GM19395 (cell line): ENCODE data around the gene RBMS3.
A peak's percentile ranks its signal among the peaks of the same experiment; 100 is the strongest.

Experiments
- ATAC-seq: cut with Tn5 transposase; IDR thresholded peaks from one replicate; pipeline ENCODE4 v1.9.1; 2021; ENCODE audit warnings: mild to moderate bottlenecking, moderate library complexity; ENCODE audit not compliant: unreplicated experiment

RBMS3 gene

DNA sequence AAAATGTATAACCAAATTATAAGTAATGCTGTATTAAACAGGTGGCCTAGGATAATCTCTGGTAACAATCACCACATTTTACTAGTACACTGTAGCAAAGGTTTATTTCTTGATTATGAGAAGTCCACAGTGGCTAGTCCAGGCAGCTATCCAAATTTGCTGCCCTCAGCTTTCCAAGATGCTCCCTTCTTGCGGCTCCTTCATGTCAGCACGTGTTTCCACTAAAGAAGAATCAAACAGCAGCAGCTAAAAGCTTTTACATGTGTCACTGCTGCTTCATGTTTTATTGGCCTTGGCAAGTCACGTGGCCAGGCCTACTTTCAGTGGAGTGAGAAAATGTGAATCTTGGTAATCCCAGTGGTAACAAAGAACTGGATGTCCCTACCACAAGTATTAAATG is 5.6 kb upstream of the RBMS3 start:
- ATAC-seq = no peak

DNA sequence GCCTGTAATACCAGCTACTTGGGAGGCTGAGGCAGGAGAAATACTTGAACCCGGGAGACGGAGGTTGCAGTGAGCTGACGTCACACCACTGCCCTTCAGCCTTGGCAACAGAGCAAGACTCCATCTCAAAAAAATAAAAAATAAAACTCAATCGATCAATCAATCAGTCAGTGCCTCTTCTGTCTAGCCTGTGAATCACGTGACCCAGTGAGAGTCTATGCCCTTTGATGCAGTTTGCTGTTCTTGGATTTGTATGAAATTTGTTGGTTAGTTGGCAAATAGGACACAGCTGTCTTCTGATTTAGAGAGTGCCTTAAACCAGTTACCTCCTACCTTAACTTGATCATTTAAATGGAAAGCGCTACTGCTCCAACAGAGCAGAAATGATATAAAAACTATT is 3.6 kb upstream of the RBMS3 start:
- no peak for ATAC-seq

DNA sequence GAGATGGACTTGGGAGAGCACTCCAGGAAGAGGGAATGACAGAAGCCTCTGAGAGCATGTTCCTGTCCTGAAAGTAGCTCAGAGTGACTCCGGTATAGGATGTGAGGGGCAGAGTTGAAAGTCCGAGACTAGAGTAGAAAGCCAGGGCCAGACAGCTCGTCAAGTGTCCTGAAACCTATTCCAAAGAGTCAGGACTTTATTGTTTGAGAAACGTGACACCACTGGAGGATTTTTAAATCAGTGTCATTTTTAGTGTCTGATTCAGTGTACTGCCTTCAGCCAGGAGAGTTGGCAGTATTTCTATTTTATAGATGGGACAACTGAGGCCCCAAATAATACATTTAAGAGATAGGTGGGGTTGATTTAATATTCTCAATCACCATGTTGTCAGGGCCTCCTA is 1.6 kb upstream of the RBMS3 start:
- no peak for ATAC-seq

DNA sequence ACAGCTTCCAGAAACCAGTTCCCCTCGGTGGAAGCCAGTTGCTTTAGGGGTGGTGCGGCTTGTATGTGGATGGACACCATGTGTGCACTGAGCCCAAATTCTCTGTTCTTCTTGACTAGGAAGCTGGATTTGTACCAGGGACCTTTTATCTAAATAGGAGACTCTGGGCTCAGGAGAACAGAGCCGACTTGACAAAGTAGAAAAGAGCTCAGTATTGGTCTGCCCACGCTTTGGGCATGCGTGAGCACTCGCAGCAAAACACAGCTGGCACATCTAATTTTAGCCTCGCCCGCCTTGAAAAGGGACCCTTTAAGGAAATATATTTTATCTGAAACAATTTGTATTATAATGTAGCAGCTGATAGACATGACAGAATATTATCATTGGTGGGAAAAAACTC is 1.1 kb upstream of the RBMS3 start:
- ATAC-seq = no peak

DNA sequence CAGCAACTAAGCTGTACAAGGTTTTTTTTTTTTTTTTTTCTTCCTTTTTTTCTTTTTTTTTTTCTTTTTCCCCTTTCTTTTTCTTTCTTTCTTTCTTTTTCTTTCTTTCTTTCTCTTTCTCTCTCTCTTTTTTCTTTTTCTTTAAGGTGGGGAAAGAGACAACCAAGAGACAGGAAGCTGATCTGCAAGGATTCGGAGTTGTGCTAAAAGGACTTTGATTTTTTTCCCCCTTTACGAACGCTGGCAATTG is 148 bp downstream of the RBMS3 start:
- ATAC-seq = no peak

DNA sequence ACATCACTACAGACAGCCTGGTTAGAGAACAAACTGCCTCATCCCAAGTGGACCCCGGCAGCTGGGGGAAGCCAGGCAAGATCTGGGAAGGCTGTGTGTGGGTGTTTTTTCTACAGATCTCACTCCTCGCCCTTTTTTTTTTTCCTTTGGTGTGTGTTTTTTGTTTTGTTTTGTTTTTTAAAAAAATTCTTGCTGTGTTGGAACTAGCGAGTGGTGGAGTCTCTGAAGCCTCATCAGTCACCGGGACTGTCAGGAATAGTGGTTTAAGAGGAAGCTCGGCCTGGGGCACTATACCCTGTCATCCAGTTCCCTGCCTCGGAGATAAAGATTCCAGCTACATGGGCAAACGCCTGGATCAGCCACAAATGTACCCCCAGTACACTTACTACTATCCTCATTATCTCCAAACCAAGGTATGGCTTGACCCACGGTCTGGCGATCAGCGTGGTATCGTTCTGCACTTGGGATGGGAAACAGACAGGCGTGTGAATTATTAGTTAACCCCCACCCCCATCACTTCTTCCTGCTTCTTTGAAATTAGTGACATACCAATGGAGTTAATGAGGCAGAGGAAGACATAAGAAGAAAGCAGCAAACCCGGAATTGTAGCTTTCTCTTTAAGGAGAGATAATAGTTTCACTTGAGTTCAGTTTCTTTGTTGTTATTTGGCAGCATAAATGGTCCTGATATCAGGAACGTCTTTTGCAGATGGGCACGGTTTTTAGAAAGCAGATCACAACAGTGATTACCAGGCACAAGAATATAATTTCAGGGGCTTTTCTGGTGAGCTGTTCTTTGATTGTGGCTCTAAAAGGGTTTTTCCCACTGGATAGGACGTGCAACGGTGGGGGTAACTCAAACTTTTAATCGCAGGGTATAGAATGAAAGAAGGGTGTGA is 722 bp downstream of the RBMS3 start:
- ATAC-seq = peak; percentile 45

DNA sequence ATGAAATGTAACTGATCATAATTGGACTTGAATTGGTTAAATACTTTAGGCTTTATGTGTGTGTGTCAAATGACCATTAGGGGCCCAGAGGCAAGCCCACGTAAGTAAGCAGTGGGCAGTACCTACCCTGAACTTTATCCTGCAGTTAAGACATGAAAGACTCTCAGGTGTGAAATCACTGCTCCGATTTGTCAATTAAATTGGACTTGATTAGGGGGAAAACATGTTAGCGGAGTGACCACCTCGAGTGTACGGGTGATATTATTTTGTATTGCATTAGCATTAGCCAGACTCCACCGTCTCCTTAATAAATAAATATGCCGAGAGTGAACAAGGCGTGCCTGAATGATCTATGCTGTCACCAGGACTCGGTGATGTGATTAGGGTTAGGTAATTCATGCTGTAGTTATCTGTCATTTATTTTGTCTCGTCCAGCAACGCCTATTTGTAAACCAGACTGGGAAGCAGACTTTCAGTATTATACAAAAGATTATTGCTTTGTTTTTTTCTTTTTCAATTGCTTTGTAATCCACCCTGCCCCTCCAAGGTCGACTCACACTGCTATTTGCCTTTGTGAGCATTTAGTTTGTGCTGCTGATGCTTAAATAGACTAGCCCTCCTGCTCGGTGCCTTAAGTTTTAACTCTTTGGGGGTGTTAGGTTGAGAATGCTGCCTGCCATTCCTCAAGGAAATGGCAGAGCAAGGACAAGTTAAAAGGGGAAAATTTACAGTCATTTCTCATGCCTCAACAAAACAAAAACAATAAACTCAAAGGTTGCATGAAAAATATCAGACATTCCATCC is 1.8 kb downstream of the RBMS3 start:
- ATAC-seq = no peak

DNA sequence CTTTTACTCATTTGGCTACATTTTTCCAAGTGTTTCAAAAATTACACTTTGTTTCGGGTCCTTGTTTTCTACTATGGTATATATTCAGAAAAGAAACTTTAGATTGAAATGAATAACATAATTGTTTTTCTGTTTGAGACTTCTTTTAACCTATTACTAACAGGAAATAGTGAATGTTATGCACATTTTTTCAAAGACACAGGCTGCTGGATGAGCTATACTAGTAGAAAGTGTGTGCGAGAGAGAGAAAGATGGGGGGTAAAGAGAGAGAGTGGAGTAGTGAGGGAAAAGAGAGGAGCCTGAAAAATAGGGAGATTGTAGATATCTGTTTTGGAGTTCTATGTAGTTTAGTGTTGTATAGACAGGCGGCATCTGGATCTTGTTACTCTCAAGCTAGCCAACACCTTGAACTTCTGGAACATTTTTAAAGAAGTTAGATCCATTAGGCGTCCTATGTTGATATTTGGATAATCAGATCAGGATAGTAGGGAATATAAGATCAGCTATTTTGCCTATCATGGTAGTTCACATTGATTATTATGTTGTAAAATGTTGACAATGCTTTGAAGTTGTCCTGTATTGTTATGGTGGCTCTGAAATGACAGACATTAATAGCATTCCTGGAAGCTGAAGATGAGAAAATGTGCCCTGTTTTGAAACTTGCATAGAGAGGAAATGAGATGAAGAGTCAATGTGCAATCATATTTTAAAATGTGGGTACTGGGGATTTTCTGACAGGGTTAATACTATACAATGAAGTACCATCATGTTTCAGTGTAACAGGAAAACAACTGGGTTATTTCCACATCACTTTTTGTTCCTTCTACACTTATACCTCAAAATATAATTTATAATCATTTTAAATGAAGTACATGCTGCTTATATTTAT is 2.6 kb downstream of the RBMS3 start:
- ATAC-seq = no peak

DNA sequence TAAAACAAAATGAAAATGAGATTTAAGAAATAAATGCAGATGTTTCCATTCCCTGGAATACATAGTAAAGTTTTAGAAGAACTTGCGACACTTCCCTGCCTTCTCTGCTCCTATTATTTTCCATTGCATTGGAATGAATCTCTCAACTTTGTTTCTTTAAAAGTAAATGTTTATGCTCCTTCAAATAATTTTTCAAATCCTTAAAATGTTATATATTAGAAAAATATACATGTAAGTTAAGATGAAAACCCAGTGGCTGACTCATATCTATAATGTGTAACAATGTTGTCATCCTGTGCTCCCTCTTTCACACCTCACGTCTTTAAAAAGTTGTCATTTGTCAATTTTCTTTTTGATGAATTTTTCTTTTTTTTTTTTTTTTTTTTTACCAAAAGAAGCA is 3.6 kb downstream of the RBMS3 start:
- no peak for ATAC-seq

DNA sequence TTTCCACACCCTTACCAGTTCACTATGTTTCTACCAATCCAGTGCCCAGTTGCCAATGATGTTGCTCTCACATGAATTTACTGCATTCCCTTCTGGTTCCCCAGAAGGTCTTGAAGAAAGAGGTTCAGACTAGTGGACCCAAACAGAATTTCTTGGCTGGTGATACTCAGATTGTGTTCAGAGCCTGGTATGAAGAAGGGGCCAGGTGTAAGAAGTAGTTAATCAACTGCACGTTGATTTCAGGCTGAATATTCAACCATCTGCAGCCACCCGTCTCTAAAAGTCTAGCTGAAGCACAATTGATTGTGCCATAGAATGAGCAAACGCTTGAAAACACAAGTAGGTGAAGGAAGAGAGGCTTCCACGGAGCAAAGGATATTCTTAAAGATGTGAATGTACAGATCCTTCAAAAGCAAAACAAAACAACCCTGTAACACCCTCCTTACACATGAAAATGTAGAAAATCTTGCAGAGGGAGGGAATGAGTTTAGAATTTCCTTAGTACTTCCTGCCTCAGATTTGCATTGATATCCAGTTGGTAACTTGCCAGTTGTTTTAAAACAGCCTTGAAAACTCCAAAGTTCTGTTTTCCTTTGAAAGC is 4.7 kb downstream of the RBMS3 start:
- no peak for ATAC-seq

DNA sequence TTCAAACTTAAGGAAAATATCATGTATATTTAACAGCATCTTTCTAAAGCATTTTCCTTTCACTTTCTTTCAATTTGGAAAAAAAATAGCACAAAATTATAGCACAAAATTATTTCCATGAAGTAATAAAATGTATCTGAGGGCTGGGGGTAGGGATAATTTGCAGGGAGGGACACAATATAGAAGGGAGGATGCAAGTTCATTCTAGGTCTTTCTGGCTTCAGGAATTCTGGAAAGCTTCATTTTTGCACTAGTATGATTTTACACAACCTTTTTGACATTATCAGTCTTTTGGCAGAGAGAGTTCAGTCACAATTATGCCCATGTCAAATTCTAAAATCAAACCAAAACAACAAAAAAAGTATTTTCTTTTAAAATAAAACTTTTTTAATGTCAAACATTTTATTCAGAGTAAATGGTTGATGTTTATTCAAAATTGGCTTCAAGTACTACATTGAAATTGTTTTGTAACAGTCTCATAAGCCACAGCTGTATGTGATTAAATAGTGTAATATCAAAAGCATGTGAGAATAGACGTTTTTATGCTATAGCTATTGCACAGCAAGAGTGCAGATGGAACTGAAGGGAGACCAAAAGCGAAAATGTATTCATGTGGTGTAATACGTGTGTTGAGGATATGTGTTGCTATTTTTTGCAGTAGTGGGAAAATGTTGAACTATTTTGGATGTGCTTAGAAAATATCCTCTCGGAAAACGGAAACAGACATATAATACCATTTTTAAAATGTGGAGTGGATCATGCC is 5.8 kb downstream of the RBMS3 start:
- no peak for ATAC-seq

DNA sequence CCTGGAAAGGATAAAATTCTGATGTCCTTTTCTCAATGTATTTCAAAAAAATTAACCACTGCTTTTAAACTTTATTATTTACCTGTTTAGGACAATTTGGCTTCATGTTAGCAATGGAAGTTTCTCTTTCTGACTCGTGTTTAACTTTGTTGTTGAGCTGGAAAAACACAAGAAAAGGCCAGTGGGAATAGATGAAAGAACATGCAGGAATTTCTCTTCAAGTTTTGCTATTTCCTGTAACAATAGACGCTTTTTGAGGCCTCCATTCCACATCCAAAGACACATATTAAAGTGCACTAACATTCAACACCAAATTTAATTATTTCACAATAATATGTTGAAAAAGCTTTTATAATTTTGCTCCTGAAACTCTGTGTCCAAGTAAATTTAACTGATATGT is 9.7 kb downstream of the RBMS3 start:
- no peak for ATAC-seq

DNA sequence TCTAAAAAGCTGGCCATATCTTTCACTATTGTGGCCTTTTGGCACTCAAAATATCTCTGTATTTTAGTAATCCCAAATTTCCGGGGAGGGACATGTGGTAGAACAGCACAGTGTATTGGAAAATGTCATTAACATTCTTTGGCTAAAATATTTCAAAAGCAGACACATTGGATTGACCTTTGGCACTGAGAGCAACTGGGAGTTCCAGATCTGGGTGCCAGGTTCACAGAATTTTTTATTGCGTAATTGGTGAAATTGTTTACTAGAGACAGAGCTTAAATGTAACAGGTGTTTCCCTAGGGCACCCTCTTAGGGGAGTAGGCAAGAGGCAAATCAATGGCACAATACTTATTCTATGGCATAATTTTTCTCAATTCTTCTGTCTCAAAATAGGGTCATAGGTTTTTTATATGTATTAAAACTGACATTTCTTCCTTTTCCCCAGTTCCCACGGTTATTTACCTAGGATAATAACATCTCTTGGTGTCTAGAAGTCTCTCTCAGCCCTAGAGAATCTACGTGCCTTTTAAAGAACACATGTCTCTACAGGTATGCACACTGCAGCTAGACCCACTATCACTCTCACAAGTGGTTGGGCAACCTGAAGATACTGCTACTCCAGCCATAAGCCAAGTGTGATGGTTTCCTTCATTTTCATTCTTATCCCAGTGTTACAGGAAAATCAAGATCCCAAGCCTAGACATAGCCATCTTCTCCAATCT is 10.6 kb downstream of the RBMS3 start:
- ATAC-seq = no peak

DNA sequence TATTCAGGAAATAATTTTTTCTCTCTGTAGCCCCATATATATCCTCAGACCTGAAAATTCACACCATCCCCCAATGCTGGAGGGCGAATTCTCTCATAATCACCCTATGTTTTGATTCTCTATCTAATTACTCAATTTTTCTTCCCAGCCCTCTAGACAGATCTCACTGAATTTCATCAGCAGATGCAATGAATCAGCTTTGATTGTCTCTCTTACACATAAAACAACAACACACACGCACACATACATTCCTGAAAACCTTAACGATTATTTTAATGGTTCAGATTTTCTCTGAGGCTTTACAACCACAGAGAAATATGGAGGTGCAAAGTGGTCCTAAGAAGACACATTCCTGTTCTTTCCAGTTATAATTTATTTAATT is 11.1 kb downstream of the RBMS3 start:
- no peak for ATAC-seq

DNA sequence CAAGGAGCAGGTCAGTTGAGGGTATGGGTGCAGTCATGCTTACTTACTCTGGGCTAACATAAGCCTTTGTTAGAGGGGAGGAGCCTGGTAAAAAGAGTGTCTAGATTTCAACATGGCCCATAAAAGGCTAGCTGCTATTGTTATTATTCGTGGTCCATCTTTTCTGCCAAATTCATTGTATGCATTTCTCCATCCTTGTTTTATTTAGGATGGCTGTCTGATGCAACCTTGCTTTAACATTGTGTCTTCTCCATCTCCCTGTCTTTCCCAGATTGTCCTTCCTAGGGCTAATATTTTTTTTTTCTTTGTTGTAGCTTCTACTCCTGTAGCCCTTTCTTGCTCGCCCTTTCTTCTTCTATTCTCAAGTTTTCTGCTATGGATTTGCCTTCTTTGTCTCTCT is 12.6 kb downstream of the RBMS3 start:
- ATAC-seq = no peak

DNA sequence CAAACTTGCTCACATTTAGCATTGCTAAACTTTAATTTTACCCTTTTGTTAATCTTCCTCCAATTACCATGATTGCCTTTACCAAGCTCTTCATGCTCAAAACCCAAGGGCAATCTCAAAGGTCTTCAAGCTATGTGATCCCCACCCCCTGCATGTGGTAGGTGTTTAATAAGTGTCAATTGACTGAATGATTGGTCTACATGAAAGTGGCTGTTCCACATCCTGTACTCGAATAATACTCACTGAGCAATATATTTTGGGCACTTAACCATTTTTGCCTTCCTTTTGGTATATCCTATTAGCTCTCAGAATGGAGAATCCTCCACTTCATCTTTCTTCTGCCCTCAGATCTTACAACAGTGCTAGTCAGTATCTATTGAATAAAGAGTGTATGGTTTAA is 17.1 kb downstream of the RBMS3 start:
- ATAC-seq = no peak

DNA sequence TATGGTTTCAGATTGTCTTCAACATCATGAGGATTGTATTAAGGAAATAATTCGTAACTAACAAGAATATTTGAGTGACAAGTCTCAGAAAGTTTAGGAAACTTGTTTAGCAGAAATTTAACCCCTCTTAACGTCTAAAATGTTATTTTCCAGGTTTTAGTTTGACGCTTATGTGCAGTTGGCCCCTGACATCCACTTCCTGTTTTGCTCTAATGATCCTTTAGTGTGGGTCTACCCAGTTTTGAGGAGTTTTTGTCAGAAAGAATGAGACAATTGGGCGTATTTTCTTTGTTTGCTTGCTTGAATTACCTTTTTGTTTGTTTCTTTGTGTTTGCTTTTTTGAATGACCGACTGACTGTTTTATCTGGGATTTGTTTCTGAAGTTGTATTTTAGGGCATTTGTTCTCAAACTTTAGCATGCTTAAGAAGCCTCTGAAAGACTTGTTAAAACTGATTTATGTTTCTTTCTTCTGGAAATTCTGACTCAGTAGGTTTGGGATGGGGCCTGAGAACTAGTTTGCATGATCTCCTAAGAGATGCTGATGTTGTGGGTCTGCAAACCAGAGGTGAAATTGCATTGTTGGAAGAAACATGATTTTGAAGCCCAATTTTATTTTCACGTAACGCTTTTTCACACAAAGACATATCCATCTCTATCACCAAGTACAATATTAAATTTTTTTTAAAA is 20.6 kb downstream of the RBMS3 start:
- no peak for ATAC-seq

DNA sequence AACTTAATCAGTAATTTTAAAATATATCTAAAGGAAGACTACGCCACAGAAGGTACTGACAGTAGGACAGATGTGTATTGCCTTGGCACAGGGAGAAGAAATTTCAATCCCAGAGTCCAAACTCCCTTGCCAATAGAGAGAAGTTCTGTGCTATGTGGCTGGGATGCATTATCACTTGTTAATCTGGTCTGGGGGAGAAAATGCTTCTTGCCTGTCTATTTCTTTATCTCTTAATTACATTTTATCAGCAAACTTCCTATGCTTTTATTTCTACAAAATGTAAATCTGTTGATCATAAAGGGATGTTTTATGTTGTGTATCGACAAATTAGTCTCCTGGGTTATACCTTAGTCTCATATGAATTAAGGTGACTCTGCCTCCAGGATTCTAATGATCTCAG is 21.7 kb downstream of the RBMS3 start:
- no peak for ATAC-seq

DNA sequence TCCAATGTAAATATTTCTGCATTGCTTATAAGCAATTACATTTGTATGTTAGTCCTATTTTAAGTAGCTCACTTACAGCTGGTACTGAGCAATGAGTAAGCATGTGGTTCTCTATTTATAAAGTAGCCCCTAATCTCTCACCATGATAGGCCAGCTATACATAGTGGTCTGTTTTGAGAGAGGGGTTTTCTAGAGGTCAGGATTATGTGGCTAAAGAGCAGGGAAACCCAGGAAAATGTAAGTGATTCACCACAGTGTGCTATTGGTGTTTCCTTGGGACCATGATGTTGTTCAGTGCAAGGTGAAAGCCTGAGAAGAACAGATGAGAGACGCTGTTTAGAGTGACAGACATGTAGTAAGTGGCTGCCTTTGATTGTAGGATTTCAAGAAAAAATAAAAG is 26.4 kb downstream of the RBMS3 start:
- no peak for ATAC-seq
